ENCODE results near the gene GPR12. TPM values are rescaled to one million over a fixed set of nuclear protein-coding genes. Genes with fewer than 3 reads are reported as not detected.

The GPR12 gene
- under 1 TPM; 0.08 to 0.12 TPM for total RNA-seq
- long read RNA-seq: 0 reads

- ATAC-seq (no peak), DNase-seq (no peak)
- intact Hi-C loops (cut with DNase I, micrococcal nuclease): no loop called here
Measured at GRCh38 chr13:26759907-26760831, at the start of gene GPR12. TSS of gene GPR12 (minus strand) at chr13:26760786. CDS start at chr13:26759827, 959 bp downstream.

- ATAC-seq (peak; percentile 79), DNase-seq (no peak)
- intact Hi-C loops (cut with DNase I, micrococcal nuclease): no loop called here
Measured at GRCh38 chr13:26810095-26810494, 49.5 kb upstream of the GPR12 start.

- DNase-seq (no peak), ATAC-seq (no peak)
- intact Hi-C loops (cut with DNase I, micrococcal nuclease): no loop called here
Measured at GRCh38 chr13:26806891-26807290, 46.3 kb upstream of the GPR12 start.

- intact Hi-C loops (cut with DNase I, micrococcal nuclease): no loop called here
- DNase-seq: no peak
- no peak for ATAC-seq
Measured at GRCh38 chr13:26787961-26788360, 27.4 kb upstream of the GPR12 start.

GRCh38 chr13:26786651-26787295 lies 26.2 kb upstream of the GPR12 start:
- intact Hi-C loops (cut with DNase I, micrococcal nuclease): no loop called here
- DNase-seq: no peak
- no peak for ATAC-seq

- peak; percentile 40 for ATAC-seq
- intact Hi-C loops (cut with DNase I, micrococcal nuclease): no loop called here
- DNase-seq: peak; percentile 33 to 38
Measured at GRCh38 chr13:26785838-26786630, 25.4 kb upstream of the GPR12 start.

- DNase-seq (peak in 1 of 2 donors; percentile 35), ATAC-seq (no peak)
- intact Hi-C loops (cut with DNase I, micrococcal nuclease): no loop called here
Measured at GRCh38 chr13:26784704-26785639, 24.4 kb upstream of the GPR12 start.

- ATAC-seq (no peak), DNase-seq (no peak)
- intact Hi-C loops (cut with DNase I, micrococcal nuclease): no loop called here
Measured at GRCh38 chr13:26780411-26780810, 19.8 kb upstream of the GPR12 start.

- ATAC-seq: no peak
- intact Hi-C loops (cut with DNase I, micrococcal nuclease): no loop called here
Measured at GRCh38 chr13:26779321-26779720, 18.7 kb upstream of the GPR12 start.

GRCh38 chr13:26772531-26772930 lies 11.9 kb upstream of the GPR12 start:
- intact Hi-C loops (cut with DNase I, micrococcal nuclease): no loop called here
- DNase-seq (no peak), ATAC-seq (peak; percentile 19)

More at GRCh38 chr13:26779321-26779720, 18.7 kb upstream of the GPR12 start:
- no peak for DNase-seq

- DNase-seq (no peak), ATAC-seq (no peak)
- intact Hi-C loops (cut with DNase I, micrococcal nuclease): no loop called here
Measured at GRCh38 chr13:26771796-26772195, 11.2 kb upstream of the GPR12 start.

GRCh38 chr13:26762745-26763345 lies 2.3 kb upstream of the GPR12 start:
- no peak for DNase-seq

GRCh38 chr13:26760832-26761582 lies 421 bp upstream of the GPR12 start:
- ATAC-seq (no peak), DNase-seq (no peak)
- intact Hi-C loops (cut with DNase I, micrococcal nuclease): no loop called here

More at GRCh38 chr13:26762745-26763345, 2.3 kb upstream of the GPR12 start:
- intact Hi-C loops (cut with DNase I, micrococcal nuclease): no loop called here
- ATAC-seq: no peak

GRCh38 chr13:26759249-26759906 lies 1.2 kb downstream of the GPR12 start:
- no peak for ATAC-seq
- intact Hi-C loops (cut with DNase I, micrococcal nuclease): no loop called here
- no peak for DNase-seq

- intact Hi-C loops (cut with DNase I, micrococcal nuclease): no loop called here
- DNase-seq (no peak), ATAC-seq (no peak)
Measured at GRCh38 chr13:26758496-26759157, 2.0 kb downstream of the GPR12 start.

GRCh38 chr13:26756961-26757360 lies 3.6 kb downstream of the GPR12 start:
- no peak for DNase-seq
- intact Hi-C loops (cut with DNase I, micrococcal nuclease): no loop called here
- no peak for ATAC-seq
